Measurements from ENCODE around the gene DOCK9. TPM values are rescaled to one million over a fixed set of nuclear protein-coding genes. Genes with fewer than 3 reads are reported as not detected.

DOCK9 gene
- total RNA-seq, 1 experiment from 2014 or later, result 31.7 TPM

DNA sequence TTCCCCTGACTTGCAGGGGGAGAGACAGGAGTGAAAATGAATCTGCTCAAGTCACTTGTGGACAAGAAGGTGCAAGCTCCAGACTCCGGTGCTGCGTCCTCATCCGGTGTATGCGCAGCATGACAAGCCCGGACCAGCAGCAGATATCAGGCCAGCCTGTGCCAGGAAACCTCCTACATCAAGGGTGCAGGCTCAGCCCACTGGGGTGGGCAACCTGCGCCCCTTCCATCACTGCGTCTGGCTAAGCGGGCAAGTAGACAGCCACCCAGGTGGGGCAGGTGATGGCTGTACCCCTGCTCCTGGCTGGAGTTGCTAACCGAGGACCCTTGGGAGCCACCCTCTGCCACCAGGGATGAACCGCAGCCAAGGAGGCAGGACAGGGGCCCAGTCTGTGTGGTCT lies 192.5 kb downstream of the DOCK9 start:
- no peak for TF ChIP-seq EZH2phosphoT487 (IDR thresholded peaks at IDR 0.05; ENCODE audit: borderline replicate concordance, low read length)
- TF ChIP-seq, protein P1, sequence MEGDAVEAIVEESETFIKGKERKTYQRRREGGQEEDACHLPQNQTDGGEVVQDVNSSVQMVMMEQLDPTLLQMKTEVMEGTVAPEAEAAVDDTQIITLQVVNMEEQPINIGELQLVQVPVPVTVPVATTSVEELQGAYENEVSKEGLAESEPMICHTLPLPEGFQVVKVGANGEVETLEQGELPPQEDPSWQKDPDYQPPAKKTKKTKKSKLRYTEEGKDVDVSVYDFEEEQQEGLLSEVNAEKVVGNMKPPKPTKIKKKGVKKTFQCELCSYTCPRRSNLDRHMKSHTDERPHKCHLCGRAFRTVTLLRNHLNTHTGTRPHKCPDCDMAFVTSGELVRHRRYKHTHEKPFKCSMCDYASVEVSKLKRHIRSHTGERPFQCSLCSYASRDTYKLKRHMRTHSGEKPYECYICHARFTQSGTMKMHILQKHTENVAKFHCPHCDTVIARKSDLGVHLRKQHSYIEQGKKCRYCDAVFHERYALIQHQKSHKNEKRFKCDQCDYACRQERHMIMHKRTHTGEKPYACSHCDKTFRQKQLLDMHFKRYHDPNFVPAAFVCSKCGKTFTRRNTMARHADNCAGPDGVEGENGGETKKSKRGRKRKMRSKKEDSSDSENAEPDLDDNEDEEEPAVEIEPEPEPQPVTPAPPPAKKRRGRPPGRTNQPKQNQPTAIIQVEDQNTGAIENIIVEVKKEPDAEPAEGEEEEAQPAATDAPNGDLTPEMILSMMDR (conservative IDR thresholded peaks at IDR 0.05; ENCODE audit: low read depth, low read length), result no peak
- no peak for TF ChIP-seq EZH2 (IDR thresholded peaks at IDR 0.05; ENCODE audit: low read length, unreplicated experiment)
- no peak overlapping the region for H3K4me3 ChIP-seq (ENCODE audit: low read length)
- ATAC-seq (no peak), DNase-seq (no peak)
- H4K20me1 ChIP-seq (ENCODE audit: low read length), result no peaks in the 10 kb centered on the region
- H3K27ac ChIP-seq (ENCODE audit: low read length), result no peak overlapping the region
- intact Hi-C loops (cut with micrococcal nuclease), result no loop called here
- no peaks in the 10 kb centered on the region for H3K36me3 ChIP-seq (ENCODE audit: low read depth, low read length)
- H3K9me2 ChIP-seq (replicated peaks; ENCODE audit: low read length), result no peaks in the 10 kb centered on the region
- H3K9ac ChIP-seq (ENCODE audit: low read length), result no peak overlapping the region
- BruUV-seq (replicated peaks), result no TSS peak
- no peaks in the 10 kb centered on the region for H3K27me3 ChIP-seq (ENCODE audit: low read length)
- H2AFZ ChIP-seq (ENCODE audit: low read length), result no peak overlapping the region
- no peaks in the 10 kb centered on the region for H3K79me2 ChIP-seq (ENCODE audit: low read length)
- no peaks in the 10 kb centered on the region for H3F3A ChIP-seq (ENCODE audit: low read length, unreplicated experiment)
- CTCF ChIA-PET, result no interaction called here
- no peaks in the 10 kb centered on the region for H3K9me3 ChIP-seq (ENCODE audit: low read length)
- POLR2A ChIA-PET (ENCODE audit: unreplicated experiment), result no interaction called here
- no peak overlapping the region for H3K4me2 ChIP-seq (ENCODE audit: low read length)
- H3K4me1 ChIP-seq (ENCODE audit: insufficient read depth, low read length), result no peaks in the 10 kb centered on the region

DNA sequence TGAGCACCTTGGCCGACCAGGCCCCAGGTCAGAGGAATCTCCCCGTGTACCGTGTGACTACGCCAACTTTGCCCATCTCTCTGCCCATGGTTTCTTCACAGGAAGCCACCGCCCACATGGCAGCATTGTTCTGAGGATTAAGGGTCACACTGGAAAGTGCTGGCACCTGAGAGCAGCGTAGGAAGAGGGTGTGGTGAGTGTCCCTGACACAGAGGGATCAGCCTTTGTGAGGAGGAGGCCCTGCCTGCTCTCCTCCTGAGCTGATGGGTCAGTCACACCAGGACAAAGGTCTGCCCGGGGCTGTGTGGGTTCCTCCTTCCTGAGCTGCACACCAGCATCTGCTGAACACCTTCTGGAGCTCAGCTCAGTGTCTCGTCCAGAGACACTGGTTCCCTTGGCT lies 193.2 kb downstream of the DOCK9 start:
- Histone ChIP-seq H3K79me2 (ENCODE audit: low read length) (no peaks in the 10 kb centered on the region), H4K20me1 (ENCODE audit: low read length) (no peaks in the 10 kb centered on the region), H3K9ac (ENCODE audit: low read length) (no peak overlapping the region), H3K9me3 (ENCODE audit: low read length) (no peaks in the 10 kb centered on the region), H3K4me2 (ENCODE audit: low read length) (no peak overlapping the region), H3K9me2 (replicated peaks; ENCODE audit: low read length) (no peaks in the 10 kb centered on the region), H3F3A (ENCODE audit: low read length, unreplicated experiment) (no peaks in the 10 kb centered on the region), H3K4me1 (ENCODE audit: insufficient read depth, low read length) (no peaks in the 10 kb centered on the region), H2AFZ (ENCODE audit: low read length) (no peak overlapping the region), H3K36me3 (ENCODE audit: low read depth, low read length) (no peaks in the 10 kb centered on the region), H3K4me3 (ENCODE audit: low read length) (no peak overlapping the region), H3K27ac (ENCODE audit: low read length) (no peak overlapping the region), H3K27me3 (ENCODE audit: low read length) (no peaks in the 10 kb centered on the region)
- DNase-seq (no peak), ATAC-seq (no peak)
- intact Hi-C loops (cut with micrococcal nuclease), result no loop called here
- TF ChIP-seq EZH2 (IDR thresholded peaks at IDR 0.05; ENCODE audit: low read length, unreplicated experiment) (no peak), EZH2phosphoT487 (IDR thresholded peaks at IDR 0.05; ENCODE audit: borderline replicate concordance, low read length) (no peak)
- BruUV-seq (replicated peaks), result no TSS peak
- ChIA-PET CTCF (no interaction called here), POLR2A (ENCODE audit: unreplicated experiment) (no interaction called here)

DNA sequence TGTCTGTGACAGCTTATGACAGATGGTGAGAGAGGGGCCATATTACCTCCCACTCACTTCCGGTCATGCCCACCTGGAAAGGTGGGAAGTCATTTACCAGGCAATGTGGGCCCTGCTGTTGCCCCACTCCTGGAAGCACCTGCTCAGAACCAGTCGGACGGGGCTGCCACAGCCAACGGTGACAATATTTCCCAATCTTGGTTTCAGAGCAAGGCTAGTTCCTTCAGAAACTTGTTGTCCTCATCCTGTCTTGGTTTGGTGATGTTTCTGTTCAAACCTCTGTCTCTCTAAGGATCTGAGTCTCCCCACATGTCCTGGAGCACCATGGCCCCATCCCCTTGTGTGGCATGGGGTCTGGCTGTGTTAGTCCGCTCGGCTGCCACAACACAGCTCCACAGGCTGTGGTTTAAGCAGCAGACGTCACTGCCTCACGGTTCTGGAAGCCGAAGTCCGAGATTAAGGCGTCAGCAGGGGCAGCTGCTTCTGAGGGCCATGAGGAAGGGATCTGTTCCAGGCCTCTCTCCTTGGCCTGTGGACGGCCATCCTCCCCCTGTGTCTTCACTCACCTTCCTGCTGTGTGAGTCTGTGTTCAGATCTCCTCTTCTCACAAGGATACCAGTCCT lies 193.9 kb downstream of the DOCK9 start:
- no peaks in the 10 kb centered on the region for H3K36me3 ChIP-seq (ENCODE audit: low read depth, low read length)
- ATAC-seq, result no peak
- POLR2A ChIA-PET (ENCODE audit: unreplicated experiment), result no interaction called here
- H3K4me3 ChIP-seq (ENCODE audit: low read length), result no peak overlapping the region
- no peaks in the 10 kb centered on the region for H3K79me2 ChIP-seq (ENCODE audit: low read length)
- H3K9me2 ChIP-seq (replicated peaks; ENCODE audit: low read length), result no peaks in the 10 kb centered on the region
- H3F3A ChIP-seq (ENCODE audit: low read length, unreplicated experiment), result no peaks in the 10 kb centered on the region
- no peak overlapping the region for H3K4me2 ChIP-seq (ENCODE audit: low read length)
- intact Hi-C loops (cut with micrococcal nuclease), result no loop called here
- no peaks in the 10 kb centered on the region for H4K20me1 ChIP-seq (ENCODE audit: low read length)
- H3K27ac ChIP-seq (ENCODE audit: low read length), result no peak overlapping the region
- no peaks in the 10 kb centered on the region for H3K27me3 ChIP-seq (ENCODE audit: low read length)
- no peak overlapping the region for H3K9ac ChIP-seq (ENCODE audit: low read length)
- TF ChIP-seq, protein P1 (conservative IDR thresholded peaks at IDR 0.05; ENCODE audit: low read depth, low read length), result no peak
- TF ChIP-seq EZH2 (IDR thresholded peaks at IDR 0.05; ENCODE audit: low read length, unreplicated experiment) (no peak), EZH2phosphoT487 (IDR thresholded peaks at IDR 0.05; ENCODE audit: borderline replicate concordance, low read length) (no peak)
- peaks cover 2% of the 10 kb centered on the region; the same call in 1 of the 2 replicates for H3K4me1 ChIP-seq (ENCODE audit: insufficient read depth, low read length)
- no TSS peak for BruUV-seq (replicated peaks)
- H3K9me3 ChIP-seq (ENCODE audit: low read length), result no peaks in the 10 kb centered on the region
- CTCF ChIA-PET, result no interaction called here
- H2AFZ ChIP-seq (ENCODE audit: low read length), result no peak overlapping the region
- no peak for DNase-seq
